PFSK-1 (cell line): ENCODE measurements around the gene CSGALNACT2.

Source experiments
- POLR2AphosphoS5 ChIP-seq: IDR thresholded peaks from 2 replicates; pipeline ENCODE4 v1.6.1; 2012; ENCODE audit warnings: low read depth, mild to moderate bottlenecking, control low read depth, low read length, moderate library complexity
- REST ChIP-seq, 2 experiments: IDR thresholded peaks; 2 replicates each; pipeline versions ENCODE4 v1.6.1 to v1.8.0; 2011 to 2012; ENCODE audit warnings: low read depth in 2 of 2, low read length in 2 of 2, control low read depth in 1 of 2, inconsistent platforms in 1 of 2, mild to moderate bottlenecking in 1 of 2, moderate library complexity in 1 of 2; ENCODE audit not compliant: insufficient read depth in 1 of 2
- SIN3A ChIP-seq: IDR thresholded peaks from 2 replicates; pipeline ENCODE4 v1.6.1; 2012; ENCODE audit warnings: mild to moderate bottlenecking, low read length, moderate library complexity, borderline replicate concordance; ENCODE audit not compliant: insufficient read depth
- TAF1 ChIP-seq: IDR thresholded peaks from 2 replicates; pipeline ENCODE4 v1.6.1; 2012; ENCODE audit warnings: low read length, control low read depth, borderline replicate concordance; ENCODE audit not compliant: insufficient read depth

GRCh38 chr10:43190289-43190688 is 52.0 kb downstream of the CSGALNACT2 start:
- TF ChIP-seq POLR2AphosphoS5 (no peak), TAF1 (no peak), REST (IDR thresholded peaks at IDR 0.05; ENCODE audit: insufficient read depth in 1 of 2, low read depth in 2 of 2, low read length in 2 of 2) (no peak), SIN3A (no peak)
